HepG2 (cell line): ENCODE measurements around the gene ACTN4. TPM values are rescaled to one million over a fixed set of nuclear protein-coding genes. Genes with fewer than 3 reads are reported as not detected.

Source experiments
- AKAP8 ChIP-seq: sonication (generic); formaldehyde crosslinking; IDR thresholded peaks from 2 replicates; pipeline ENCODE4 v1.5.1; 2020; ENCODE audit warnings: mild to moderate bottlenecking, missing genetic modification reagents
- BHLHE40 ChIP-seq: IDR thresholded peaks from 2 replicates; pipeline ENCODE4 v1.6.1; 2011; ENCODE audit warnings: low read length, improper control_type of control experiment
- CEBPB ChIP-seq: IDR thresholded peaks from 2 replicates; pipeline ENCODE4 v1.6.1; 2011; ENCODE audit warnings: low read depth, low read length, improper control_type of control experiment, borderline replicate concordance
- IRF1 ChIP-seq: sonication (generic); formaldehyde crosslinking; IDR thresholded peaks from 2 replicates; pipeline ENCODE4 v1.4.0; 2020; ENCODE audit warnings: low read depth, mild to moderate bottlenecking, missing genetic modification reagents
- KAT8 ChIP-seq: IDR thresholded peaks from 2 replicates; pipeline ENCODE4 v1.6.1; 2016; ENCODE audit warnings: missing genetic modification reagents, missing compliant biosample characterization
- POLR2AphosphoS5 ChIP-seq: IDR thresholded peaks from 2 replicates; pipeline ENCODE4 v1.6.1; 2012; ENCODE audit warnings: low read depth, low read length
- ZC3H4 ChIP-seq: sonication (generic); formaldehyde crosslinking; IDR thresholded peaks from 2 replicates; pipeline ENCODE4 v1.4.0; 2020; ENCODE audit warnings: missing genetic modification reagents, borderline replicate concordance
- ZEB1 ChIP-seq: IDR thresholded peaks from 2 replicates; pipeline ENCODE4 v1.6.1; 2012; ENCODE audit warnings: mild to moderate bottlenecking, low read depth, inconsistent platforms; ENCODE audit not compliant: insufficient replicate concordance
- ZFP41 ChIP-seq: sonication (generic); formaldehyde crosslinking; IDR thresholded peaks from 2 replicates; pipeline ENCODE4 v1.4.0; 2020; ENCODE audit warnings: mild to moderate bottlenecking, missing genetic modification reagents, borderline replicate concordance
- ZNF225 ChIP-seq: sonication (generic); formaldehyde crosslinking; IDR thresholded peaks from 2 replicates; pipeline ENCODE4 v1.4.0; 2020; ENCODE audit warnings: mild to moderate bottlenecking, missing genetic modification reagents
- ZNF318 ChIP-seq: sonication (generic); formaldehyde crosslinking; IDR thresholded peaks from 2 replicates; pipeline ENCODE4 v1.4.0; 2020; ENCODE audit warnings: mild to moderate bottlenecking, missing genetic modification reagents
- ZNF850 ChIP-seq: sonication (generic); formaldehyde crosslinking; conservative IDR thresholded peaks from 2 replicates; pipeline ENCODE4 v1.9.0; 2021; ENCODE audit warnings: mild to moderate bottlenecking, missing genetic modification reagents
- polyA plus RNA-seq, 8 experiments: library from polyadenylated mRNA; depleted of rRNA in 3 of 8; stranded (reverse) in 7 of 8; unstranded in 1 of 8; fragments of >200 nt; fragmentation: Illumina TruSeq in 4 of 8; extraction: Trizol in 4 of 8; gene quantifications; 2 replicates each; pipeline versions ENCODE4 v1.2.1 to v1.2.3, GENCODE V29; 2011 to 2016; ENCODE audit warnings: low read depth in 4 of 8, missing spikeins in 1 of 8, mixed read lengths in 1 of 8; ENCODE audit not compliant: insufficient read depth in 1 of 8
- total RNA-seq, 5 experiments: library from RNA; depleted of rRNA; stranded (reverse); fragments of >200 nt; fragmentation: Illumina TruSeq; extraction: Trizol; gene quantifications; 2 replicates each; pipeline ENCODE4 v1.2.3, GENCODE V29; 2016; ENCODE audit warnings: low read depth in 1 of 5
- TF ChIP-seq, protein P1 (sequence below): sonication (generic); formaldehyde crosslinking; IDR thresholded peaks from 2 replicates; pipeline ENCODE4 v1.5.0; 2020; ENCODE audit warnings: mild to moderate bottlenecking, low read depth, missing genetic modification reagents, borderline replicate concordance
- TF ChIP-seq, protein P2 (sequence below): sonication (generic); formaldehyde crosslinking; IDR thresholded peaks from 2 replicates; pipeline ENCODE4 v1.5.1; 2020; ENCODE audit warnings: mild to moderate bottlenecking, missing genetic modification reagents

Gene ACTN4
- total and polyA plus RNA-seq, 2 of the 13 experiments (the other 11 are each of a cell fraction or from before 2014, with no cell fraction given) = 171 to 192 TPM

DNA sequence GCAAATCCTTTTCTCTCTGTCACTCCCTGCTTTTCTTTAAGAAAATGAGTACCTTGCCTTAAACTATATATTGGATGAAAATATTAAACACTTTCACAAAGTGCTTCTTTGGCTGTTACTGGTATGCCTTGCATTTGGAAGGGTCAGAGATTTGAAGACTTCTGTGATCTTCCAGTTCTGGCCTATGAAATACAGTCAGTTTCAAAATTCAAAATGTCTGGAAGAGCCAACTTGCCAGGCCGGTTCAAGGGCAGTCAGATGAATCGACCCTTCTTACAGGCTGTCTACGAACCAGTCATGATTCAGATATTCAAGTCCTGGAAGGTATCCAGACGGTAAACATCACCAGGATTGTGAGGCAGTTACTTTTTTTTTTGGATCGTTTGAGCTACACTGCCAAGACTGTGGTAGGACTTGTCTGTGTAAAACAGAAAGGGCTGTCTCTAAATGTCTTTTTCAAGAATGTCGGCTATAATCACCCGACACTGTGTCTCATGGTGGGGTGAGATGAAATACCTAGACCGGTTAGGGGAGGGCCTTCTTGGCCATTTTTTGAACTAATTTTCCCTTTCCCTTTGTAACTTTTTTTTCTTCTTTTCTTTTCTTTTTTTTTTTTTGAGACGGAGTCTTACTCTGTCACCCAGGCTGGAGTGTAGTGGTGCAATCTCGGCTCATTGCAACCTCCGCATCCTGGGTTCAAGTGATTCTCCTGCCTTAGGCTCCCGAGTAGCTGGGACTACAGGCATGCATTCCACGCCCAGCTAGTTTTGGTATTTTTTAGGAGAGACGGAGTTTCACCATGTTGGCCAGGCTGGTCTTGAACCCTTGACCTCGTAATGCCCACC lies 11.2 kb downstream of the ACTN4 start (continued):
- TF ChIP-seq ZNF318 (no peak), ZC3H4 (CRISPR knock-in tag) (no peak), KAT8 (CRISPR knock-in tag) (peak; percentile 39; the same call in 1 of the 2 replicates), BHLHE40 (no peak), CEBPB (no peak), ZNF225 (CRISPR knock-in tag) (no peak), POLR2AphosphoS5 (no peak), ZEB1 (no peak), AKAP8 (CRISPR knock-in tag) (no peak), ZFP41 (CRISPR knock-in tag) (no peak), IRF1 (CRISPR knock-in tag) (no peak), ZNF850 (CRISPR knock-in tag) (no peak)
- TF ChIP-seq, protein P1, sequence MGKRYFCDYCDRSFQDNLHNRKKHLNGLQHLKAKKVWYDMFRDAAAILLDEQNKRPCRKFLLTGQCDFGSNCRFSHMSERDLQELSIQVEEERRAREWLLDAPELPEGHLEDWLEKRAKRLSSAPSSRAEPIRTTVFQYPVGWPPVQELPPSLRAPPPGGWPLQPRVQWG (CRISPR knock-in tag) = no peak
- TF ChIP-seq, protein P2, sequence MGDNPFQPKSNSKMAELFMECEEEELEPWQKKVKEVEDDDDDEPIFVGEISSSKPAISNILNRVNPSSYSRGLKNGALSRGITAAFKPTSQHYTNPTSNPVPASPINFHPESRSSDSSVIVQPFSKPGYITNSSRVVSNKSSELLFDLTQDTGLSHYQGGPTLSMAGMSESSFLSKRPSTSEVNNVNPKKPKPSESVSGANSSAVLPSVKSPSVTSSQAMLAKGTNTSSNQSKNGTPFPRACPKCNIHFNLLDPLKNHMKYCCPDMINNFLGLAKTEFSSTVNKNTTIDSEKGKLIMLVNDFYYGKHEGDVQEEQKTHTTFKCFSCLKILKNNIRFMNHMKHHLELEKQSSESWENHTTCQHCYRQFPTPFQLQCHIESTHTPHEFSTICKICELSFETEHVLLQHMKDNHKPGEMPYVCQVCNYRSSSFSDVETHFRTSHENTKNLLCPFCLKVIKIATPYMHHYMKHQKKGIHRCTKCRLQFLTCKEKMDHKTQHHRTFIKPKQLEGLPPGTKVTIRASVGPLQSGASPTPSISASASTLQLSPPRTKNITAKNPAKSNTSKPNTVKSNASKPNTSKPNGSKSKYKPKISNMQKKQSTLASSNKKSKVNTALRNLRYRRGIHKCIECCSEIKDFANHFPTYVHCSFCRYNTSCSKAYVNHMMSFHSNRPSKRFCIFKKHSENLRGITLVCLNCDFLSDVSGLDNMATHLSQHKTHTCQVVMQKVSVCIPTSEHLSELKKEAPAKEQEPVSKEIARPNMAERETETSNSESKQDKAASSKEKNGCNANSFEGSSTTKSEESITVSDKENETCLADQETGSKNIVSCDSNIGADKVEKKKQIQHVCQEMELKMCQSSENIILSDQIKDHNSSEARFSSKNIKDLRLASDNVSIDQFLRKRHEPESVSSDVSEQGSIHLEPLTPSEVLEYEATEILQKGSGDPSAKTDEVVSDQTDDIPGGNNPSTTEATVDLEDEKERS (CRISPR knock-in tag) = no peak
